ENCODE measurements around the gene OR5M8.

OR5M8 gene

DNA sequence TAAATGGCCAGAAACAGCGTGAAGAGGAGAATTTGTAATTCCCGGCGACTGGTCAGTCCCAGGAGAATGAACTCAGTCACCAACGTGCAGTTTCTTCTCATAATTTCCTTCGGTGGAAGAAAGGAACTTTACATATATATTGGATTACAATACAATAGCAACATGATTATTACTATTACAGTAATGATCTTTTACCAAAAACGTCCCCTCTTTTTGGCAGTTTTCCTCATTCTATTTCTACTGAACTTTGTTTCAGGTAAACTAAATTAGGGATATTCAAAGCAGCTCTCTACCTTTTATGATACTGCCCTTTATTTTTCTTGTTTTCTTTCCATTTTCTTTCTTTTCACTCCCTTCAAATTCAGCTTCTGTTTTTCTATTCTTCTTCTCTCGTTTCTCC lies at the start of gene OR5M8:
TSS of gene OR5M8 (minus strand) at position 101 of the 400 bp plus-strand sequence. CDS start at position 101, 0 bp downstream.
- no peak for DNase-seq (ENCODE audit: low read depth in 2 of 2)

DNA sequence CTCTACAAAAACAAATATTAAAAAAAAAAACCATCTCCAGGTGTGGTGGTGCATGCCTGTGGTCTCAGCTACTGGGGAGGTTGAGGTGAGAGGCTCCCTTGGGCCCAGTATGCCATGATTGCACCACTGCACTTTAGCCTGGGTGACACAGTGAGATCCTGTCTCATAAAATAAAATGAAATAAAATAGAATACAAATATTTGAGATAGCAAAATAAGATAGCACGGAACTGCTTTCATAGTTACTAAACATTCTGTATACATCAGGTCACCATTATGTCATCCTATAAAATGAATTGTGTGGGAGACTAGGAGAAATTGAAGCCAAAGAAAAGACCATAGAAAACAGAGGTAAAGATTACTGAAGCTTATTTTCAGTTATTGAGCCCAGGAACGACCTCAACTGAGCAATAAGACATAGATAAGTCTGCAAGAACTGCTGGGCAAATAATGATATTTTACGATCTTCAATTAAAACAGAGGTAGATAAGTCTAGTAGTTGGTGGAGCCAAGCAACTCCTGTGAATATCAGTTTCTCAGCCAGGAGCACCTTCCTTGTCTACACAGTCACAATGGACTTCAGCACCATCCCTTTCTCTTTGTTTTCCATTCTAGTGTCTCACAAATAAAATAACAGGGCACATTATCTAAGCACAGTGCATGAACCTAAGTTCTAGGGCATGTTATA lies 42.0 kb upstream of the OR5M8 start:
- DNase-seq (ENCODE audit: low read depth in 2 of 2): no peak

DNA sequence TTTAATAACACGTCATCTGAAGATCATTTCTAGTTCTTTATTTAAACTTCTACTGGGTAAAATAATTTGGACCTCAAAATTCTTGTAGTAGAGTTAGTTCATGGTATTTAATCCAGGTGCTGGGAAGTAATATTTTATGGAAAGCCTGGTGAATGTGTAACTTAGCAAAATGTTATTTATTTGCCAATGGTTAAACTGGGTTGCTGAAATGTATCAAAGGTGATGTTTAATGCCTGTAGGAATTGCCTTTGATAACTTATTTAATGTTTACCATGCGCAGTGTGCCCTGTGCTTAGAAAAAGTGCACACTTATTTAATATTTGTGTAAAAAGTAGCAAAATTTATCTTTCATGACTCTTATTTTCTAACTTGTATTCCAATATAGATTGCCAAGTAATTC lies 40.7 kb upstream of the OR5M8 start:
- no peak for DNase-seq (ENCODE audit: low read depth in 2 of 2)

DNA sequence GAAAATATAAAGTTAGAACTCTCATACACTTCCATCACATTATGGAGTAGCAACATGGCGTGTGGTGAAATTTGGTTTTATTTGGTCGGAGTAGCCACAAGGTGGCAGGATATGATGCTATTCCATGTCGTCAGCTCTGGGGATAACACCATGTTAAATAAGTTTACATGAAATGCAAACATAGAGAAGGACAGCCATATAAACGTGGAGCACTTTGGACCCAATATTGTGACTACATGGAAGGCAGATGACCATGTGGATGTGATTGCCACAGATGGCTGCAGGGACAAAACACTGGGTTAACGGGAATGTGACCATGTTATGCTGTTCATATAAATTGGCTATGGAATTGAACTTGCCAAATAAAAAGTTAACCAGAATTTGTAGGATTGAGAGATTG lies 30.8 kb upstream of the OR5M8 start:
- DNase-seq (ENCODE audit: low read depth in 2 of 2): no peak

DNA sequence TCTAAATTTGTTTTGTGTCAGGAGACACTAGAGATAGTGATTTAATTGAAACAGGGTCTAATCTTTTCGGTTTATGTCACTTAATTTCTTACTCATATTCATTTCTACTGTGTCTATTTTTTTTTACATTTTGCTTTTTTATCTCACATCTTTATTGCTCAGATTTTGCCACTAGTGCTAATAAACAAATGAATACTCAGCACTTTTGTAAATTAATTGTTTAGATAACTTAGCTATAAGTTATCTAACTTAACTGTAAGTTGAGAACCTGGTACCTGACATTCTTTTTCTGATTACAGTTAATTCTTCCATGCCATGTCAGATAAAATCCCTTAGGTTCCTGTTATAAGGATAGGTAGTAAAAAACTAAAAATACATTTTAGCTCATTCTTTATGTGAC lies 22.1 kb upstream of the OR5M8 start:
- no peak for DNase-seq (ENCODE audit: low read depth in 2 of 2)

DNA sequence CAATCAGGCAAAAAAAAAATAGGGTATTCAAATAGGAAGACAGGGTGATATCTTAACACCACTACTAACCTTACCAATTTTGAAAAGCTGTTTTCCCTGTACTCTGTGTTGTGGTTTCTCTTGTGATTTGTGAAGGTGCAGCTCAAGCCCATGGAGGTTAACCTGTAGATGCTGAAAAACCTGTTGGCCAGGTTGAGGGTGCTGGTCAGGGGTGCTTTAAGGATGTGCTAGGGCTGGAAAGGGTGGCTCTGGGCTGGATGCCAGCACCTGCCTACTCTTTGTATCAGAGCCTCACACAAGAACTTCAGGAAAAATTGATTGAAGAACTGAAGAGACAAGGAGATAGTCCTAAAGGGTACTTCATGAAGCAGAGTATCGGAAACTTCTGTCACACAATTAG lies 18.3 kb upstream of the OR5M8 start:
- DNase-seq (ENCODE audit: low read depth in 2 of 2): no peak

DNA sequence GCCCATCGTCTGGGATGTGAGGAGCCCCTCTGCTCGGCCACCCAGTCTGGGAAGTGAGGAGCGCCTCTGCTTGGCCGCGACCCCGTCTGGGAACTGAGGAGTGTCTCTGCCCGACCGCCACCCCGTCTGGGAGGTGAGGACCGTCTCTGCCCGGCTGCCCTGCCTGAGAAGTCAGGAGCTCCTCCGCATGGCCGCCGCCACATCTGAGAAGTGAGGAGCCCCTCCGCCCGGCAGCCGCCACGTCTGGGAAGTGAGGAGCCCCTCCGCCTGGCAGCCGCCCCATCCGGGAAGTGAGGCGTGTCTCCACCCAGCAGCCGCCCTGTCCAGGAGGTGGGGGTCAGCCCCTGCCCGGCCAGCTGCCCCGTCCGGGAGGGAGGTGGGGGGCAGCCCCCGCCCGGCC lies 5.8 kb upstream of the OR5M8 start:
- DNase-seq (ENCODE audit: low read depth in 2 of 2): no peak

DNA sequence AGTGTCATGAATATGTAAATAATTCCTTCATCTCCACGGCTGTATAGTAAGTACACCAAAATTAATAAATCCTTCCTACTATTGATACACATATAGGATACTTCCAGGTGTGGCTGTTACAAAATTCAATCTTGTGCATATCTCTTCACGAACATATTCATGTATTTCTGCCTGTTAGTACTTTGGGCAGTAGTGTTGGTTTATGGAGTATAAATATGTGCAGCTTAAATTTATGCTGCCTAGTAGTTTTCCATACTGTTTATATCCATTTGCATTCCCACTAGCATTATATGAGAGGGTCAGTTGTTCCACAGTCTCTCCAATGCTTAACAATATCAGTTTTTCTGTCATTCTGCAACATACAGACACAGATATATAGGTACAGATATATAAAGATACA lies 3.9 kb upstream of the OR5M8 start:
- no peak for DNase-seq (ENCODE audit: low read depth in 2 of 2)

DNA sequence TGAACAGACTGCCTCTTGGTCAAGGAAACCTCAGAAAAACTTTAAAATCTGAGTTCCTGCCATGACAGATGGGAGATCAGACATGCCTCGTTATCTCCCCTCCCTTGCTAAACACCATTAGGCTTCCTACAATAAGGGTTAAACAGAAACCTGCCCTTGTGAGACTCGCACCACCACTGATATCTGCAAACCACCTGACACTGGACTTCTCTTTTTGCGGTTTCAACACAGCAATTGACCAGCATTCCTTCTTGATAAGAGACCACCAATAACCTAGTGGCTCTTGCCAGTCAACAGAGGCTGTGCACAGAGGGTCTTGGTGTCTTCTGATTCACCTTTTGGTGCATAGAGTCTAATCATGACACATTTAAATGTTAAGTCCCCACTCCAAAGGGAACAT lies 4.4 kb downstream of the OR5M8 start:
- DNase-seq (ENCODE audit: low read depth in 2 of 2): no peak

DNA sequence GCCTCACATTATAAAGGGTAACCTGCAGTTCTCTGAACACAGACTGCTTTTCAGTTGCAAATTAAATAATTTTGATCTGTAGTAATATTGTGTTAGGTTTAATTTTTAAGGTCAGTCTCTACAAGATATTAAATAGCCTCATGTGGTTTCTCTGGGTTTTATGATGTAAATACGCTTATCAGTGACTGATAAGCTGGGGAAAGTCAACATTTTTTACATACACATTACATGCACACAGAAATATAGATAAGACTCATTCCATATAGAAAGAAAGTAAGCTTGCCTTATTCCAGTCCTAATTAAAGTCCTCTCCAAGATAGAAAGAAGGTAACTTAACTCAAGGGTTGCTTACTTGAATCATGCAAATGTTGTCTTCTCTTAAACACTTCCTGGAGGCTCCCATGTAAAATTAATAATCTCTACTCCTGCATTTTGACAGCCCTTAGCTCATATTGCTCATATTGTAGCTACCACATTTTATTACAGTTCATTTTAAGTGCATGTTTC lies 16.4 kb downstream of the OR5M8 start:
- no peak for DNase-seq (ENCODE audit: low read depth in 2 of 2)

DNA sequence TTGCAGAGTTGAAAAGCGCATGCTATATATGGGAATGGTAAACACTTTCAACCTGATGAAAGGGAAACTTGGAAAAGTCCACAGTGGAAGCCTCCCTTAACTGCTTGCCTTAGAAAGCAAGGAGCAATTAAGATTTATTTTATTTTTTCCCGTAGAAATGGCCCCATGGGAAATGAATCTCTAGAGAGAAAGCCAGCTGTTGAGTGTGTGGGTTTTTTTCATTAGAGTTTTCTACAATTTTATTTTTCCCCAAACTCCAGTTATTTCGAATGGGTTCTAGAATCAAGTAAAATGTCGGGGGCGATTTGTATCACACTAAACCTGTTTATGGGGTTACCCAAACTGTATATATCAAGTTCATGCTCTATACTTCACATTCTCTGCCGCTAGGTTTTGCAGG lies 17.9 kb downstream of the OR5M8 start, which contains the start of gene OR5M3:
TSS of gene OR5M3 (minus strand) at position 101 of the 400 bp plus-strand sequence. CDS start 2,855 bp downstream, outside the sequence.
- no peak for DNase-seq (ENCODE audit: low read depth in 2 of 2)

DNA sequence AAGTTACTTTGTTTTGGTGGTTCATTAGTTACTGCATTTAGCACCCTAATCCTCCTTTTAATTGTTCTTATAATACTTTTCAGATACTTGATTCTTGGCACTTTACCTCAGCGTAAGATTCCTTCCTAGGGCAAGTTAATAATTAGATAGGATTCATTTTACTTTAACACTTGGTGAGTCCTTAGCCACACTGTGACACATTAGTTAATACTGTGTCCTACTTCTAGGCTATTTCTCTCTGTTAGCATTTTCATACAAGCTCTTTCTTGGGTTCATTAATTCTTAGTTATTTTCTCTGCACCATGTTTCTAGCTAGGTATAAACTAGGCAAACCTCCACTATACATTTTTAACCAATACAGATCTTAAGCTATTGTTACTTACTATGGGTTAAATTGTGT lies 34.1 kb downstream of the OR5M8 start:
- no peak for DNase-seq (ENCODE audit: low read depth in 2 of 2)

DNA sequence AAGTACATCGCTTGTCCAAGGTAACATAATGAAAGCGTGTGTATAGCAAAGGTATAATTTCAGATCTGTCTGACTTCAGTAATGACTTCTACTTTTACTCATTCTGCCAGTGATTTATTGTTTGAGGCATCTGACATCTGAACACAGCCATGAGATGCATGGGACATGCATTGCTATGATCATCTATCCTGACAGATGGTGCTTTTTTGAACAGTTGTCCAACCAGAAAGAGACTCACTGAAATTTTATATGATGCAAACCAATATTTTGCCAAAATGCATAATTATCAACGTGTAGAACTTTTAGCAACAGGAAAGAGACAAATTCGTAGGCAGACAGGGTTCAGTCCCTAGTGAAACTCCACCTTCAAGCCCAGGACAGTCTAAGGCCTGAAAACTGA lies 37.6 kb downstream of the OR5M8 start:
- DNase-seq (ENCODE audit: low read depth in 2 of 2): no peak
